Thymus (tissue), 11 donors: ENCODE data around the gene EPHA4. TPM values are rescaled to one million over a fixed set of nuclear protein-coding genes. Genes with fewer than 3 reads are reported as not detected.

Source experiments
- DNase-seq, 9 donors: peaks; one replicate each; pipeline ENCODE4 v3.0.0-alpha.2; 2013; ENCODE audit warnings: low spot score in 9 of 9, low read depth in 6 of 9, missing footprints in 1 of 9
- H3K27ac ChIP-seq, 2 donors: one replicate each; pipeline ENCODE4 v1.5.1; 2013; ENCODE audit warnings: control low read depth in 1 of 2, low read depth in 1 of 2, low read length in 1 of 2, mild to moderate bottlenecking in 1 of 2, moderate library complexity in 1 of 2
- H3K27me3 ChIP-seq, 2 donors: one replicate each; pipeline ENCODE4 v1.5.1; 2013; ENCODE audit warnings: low read length in 1 of 2; ENCODE audit not compliant: control insufficient read depth in 2 of 2, insufficient read depth in 1 of 2
- H3K36me3 ChIP-seq, 2 donors: one replicate each; pipeline ENCODE4 v1.5.1; 2013; ENCODE audit warnings: low read length in 1 of 2, mild to moderate bottlenecking in 1 of 2, moderate library complexity in 1 of 2; ENCODE audit not compliant: control insufficient read depth in 2 of 2, insufficient read depth in 2 of 2
- H3K4me1 ChIP-seq, 2 donors: one replicate each; pipeline ENCODE4 v1.5.1; 2013; ENCODE audit warnings: low read length in 2 of 2; ENCODE audit not compliant: control insufficient read depth in 2 of 2, insufficient read depth in 2 of 2
- H3K4me3 ChIP-seq, 2 donors: one replicate each; pipeline ENCODE4 v1.5.1; 2013; ENCODE audit warnings: low read length in 2 of 2, control low read depth in 1 of 2, mild to moderate bottlenecking in 1 of 2
- H3K9me3 ChIP-seq, 2 donors: one replicate each; pipeline ENCODE4 v1.5.1; 2013; ENCODE audit warnings: low read length in 1 of 2, mild to moderate bottlenecking in 1 of 2; ENCODE audit not compliant: control insufficient read depth in 2 of 2, insufficient read depth in 1 of 2
- WGBS: extraction: QIAGEN DNeasy Blood & Tissue Kit; methylation state at CpG from one replicate; pipeline ENCODE4 v1.1.7; 2013; 5-methylcytosine and 5-hydroxymethylcytosine counted together
- polyA plus RNA-seq: library from polyadenylated mRNA; stranded (reverse); fragments of 200-250 nt; gene quantifications from one replicate; pipeline ENCODE4 v1.2.3, GENCODE V29; 2013
- total RNA-seq: library from RNA; stranded (reverse); fragments of 120-200 nt; gene quantifications from one replicate; pipeline ENCODE4 v1.2.4, GENCODE V29; 2013
- donor health status: healthy.

The EPHA4 gene
- total and polyA plus RNA-seq, 2 donors, result 7.8 to 9.0 TPM

DNA sequence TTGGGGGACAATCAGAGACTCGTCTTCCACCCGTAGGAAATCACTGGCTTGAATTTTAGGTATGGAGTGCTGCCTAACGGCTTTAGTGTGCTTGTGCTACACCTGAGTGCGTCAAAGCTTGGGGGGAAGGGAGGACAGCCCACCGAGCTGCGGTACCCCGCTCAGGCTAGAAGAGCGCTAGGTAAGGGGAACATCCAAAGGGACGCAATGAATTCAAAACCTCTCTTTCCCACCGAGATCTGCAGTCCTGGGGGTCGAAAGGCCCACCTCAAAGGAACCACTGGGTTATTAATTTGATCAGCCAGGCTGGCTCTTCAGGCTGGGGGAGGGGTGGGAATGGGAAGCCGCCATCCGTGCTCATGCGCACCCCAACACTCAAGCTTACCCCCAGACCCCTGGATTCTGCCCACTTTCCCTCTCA, 2.7 kb downstream of the EPHA4 start:
- H3K4me1 ChIP-seq, result peaks cover 13 to 45% of the 10 kb centered on the region in 2 donors
- H3K9me3 ChIP-seq, result peaks cover 0 to 5% of the 10 kb centered on the region in 2 donors
- peaks cover 52 to 56% of the 10 kb centered on the region in 2 donors for H3K27me3 ChIP-seq
- WGBS, result 46% methylated on average over 14 of the region's 14 CpGs
- H3K27ac ChIP-seq, result peak overlapping the region in 1 of 2 donors; percentile 18
- no peak overlapping the region for H3K4me3 ChIP-seq
- peak in 1 of 9 donors; percentile 43 for DNase-seq
- H3K36me3 ChIP-seq, result no peaks in the 10 kb centered on the region

DNA sequence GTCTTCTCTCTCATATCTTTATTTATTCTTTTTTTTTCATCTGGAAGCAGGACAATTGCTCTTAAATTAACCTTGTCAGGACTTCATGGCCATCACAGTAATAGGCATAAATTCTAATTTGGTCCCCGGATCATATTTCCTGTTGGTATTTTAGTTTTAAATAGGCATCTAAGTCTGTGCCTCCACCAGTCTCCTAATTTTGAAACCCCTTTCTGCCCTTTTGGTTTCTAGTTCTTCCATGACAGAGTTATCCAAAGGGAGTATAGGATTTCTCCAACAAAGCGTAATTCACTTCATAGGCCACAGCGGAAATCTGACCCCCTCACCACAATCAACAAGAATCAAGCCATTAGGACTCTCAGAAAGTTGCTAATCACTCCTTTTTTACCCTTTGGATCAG, 3.8 kb downstream of the EPHA4 start:
- Histone ChIP-seq H3K9me3 (no peaks in the 10 kb centered on the region), H3K27me3 (peaks cover 42 to 45% of the 10 kb centered on the region in 2 donors), H3K36me3 (no peaks in the 10 kb centered on the region), H3K4me1 (peaks cover 12 to 36% of the 10 kb centered on the region in 2 donors), H3K4me3 (no peak overlapping the region), H3K27ac (no peak overlapping the region)
- DNase-seq, result no peak
- WGBS, result 96% methylated on average over 3 of the region's 3 CpGs

DNA sequence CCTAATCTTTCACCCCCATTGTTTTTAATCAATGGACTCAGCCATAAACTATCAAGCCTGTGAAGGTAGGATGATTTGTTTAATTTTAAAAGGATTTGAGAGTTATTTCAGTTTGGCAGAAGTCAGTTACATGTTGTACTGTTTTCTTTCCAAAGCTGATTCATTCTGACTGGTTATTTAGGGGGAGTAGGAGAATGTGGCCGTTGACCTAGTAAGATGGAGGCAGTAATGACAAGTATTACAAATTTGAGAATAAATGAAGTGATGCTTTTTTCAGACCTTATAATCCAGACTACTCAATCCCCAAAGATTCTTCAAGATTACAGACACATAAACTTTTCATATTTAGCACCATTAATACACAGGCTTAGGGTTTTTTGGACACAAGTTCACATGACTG, 4.3 kb downstream of the EPHA4 start:
- Histone ChIP-seq H3K27me3 (peaks cover 37 to 40% of the 10 kb centered on the region in 2 donors), H3K4me3 (no peak overlapping the region), H3K36me3 (no peaks in the 10 kb centered on the region), H3K27ac (no peak overlapping the region), H3K4me1 (peaks cover 7 to 31% of the 10 kb centered on the region in 2 donors), H3K9me3 (no peaks in the 10 kb centered on the region)
- WGBS, result 97% methylated on average over 1 of the region's 1 CpG
- DNase-seq, result no peak

DNA sequence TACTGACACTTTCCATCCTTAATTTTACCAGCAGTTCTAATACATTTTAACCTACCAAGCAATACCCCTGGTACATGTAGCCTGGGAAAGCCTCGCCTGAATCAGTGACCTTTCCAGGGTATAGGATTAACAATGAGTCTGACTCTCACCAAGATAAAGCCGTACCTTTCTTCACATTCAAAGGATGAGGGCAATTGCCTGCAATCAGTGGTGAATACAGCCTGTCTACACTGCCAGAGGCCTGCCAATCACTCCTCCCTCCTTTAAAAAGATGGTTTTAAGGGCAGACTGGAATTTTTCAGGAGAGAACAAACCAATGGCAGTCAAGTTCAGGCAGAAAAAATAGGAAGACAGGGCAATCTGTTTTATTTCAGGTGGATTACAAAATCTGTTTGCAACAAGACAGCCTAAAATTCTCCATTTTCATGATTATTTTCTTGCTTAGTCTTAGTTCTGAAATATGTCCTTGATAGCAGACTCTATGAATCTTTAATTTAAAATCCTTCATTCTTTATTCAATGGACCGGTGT, 4.8 kb downstream of the EPHA4 start:
- WGBS, result 95% methylated on average over 3 of the region's 3 CpGs
- no peak overlapping the region for H3K4me3 ChIP-seq
- H3K27me3 ChIP-seq, result peaks cover 35% of the 10 kb centered on the region in 2 donors
- no peak for DNase-seq
- no peaks in the 10 kb centered on the region for H3K36me3 ChIP-seq
- peaks cover 5 to 26% of the 10 kb centered on the region in 2 donors for H3K4me1 ChIP-seq
- H3K9me3 ChIP-seq, result no peaks in the 10 kb centered on the region
- no peak overlapping the region for H3K27ac ChIP-seq

DNA sequence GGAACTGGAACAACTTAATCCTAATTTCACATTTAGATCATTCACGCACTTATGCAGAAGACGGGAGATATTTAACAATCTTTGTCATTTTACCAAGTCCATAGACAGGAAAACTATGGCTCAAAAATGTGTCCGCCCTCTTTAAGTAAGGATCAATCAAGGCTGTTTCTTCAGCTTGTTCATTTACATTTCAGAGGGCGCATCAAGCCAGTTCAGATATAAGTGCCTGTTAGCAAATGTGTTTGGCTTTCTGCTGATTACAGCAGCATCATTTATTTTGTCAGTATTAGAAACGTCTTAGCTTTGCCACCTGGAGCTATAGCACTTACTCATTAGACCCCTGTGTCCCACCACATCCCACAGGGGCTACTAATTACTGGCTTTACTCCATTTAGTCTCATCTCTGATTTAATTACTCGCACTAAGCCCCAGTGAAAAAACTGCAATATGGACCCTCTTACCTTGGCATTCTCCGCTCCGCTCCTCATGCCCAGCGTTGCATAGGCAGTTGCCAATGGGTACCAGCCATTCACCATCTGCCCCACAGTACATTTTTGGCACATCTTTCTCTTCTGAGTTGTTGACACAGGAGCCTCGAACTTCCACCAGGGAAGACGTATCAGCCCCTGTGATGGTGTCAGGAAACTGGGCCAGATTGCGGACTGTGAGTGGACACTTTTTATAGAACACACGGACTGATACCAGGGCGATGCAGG, 8.7 kb downstream of the EPHA4 start:
- no peak for DNase-seq
- Histone ChIP-seq H3K27ac (no peak overlapping the region), H3K36me3 (no peaks in the 10 kb centered on the region), H3K4me3 (no peak overlapping the region), H3K4me1 (no peaks in the 10 kb centered on the region), H3K9me3 (no peaks in the 10 kb centered on the region), H3K27me3 (peaks cover 1 to 7% of the 10 kb centered on the region in 2 donors)
- WGBS, result 96% methylated on average over 14 of the region's 14 CpGs

DNA sequence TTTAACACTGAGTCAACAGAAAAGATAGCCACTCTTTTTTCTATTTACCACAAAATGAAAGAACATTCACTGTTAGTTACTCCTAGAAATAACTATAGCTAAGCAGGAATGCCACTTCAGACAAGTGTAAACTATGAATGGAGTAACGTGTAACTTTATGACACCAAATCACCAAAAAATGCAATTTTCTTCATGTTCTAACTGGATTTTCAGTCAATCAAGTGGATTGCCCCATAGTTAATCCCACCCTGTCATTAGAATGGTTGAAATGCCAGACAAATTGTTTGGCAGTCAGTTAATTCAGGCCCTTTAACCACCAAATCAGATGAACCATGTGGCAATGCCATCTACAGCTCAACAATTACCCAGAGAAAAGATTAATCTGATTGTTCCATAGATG, 9.9 kb downstream of the EPHA4 start:
- no peaks in the 10 kb centered on the region for H3K4me1 ChIP-seq
- no peak overlapping the region for H3K27ac ChIP-seq
- no peaks in the 10 kb centered on the region for H3K36me3 ChIP-seq
- H3K4me3 ChIP-seq, result no peak overlapping the region
- H3K9me3 ChIP-seq, result no peaks in the 10 kb centered on the region
- DNase-seq, result no peak
- WGBS, result 91% methylated on average over 1 of the region's 1 CpG
- no peaks in the 10 kb centered on the region for H3K27me3 ChIP-seq

DNA sequence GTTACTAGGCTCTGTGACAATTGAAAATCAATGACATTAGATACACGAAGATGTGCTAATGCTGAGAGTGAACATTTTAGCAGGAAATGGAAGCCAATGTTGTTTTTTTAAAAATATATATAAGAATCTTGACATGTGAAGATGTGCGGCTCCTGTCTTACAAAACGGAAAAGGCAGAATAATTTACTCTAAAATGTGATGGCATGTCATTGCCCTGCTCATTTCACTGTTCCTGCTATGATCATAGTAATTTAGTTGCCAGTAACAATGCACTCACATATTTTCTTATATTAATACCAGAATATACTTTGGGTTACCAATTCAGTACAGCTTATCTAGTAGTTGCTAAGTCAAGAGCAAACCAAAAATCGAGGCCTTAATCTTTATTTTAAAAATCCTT, 10.3 kb downstream of the EPHA4 start:
- WGBS, result 94% methylated on average over 4 of the region's 4 CpGs
- no peak for DNase-seq

DNA sequence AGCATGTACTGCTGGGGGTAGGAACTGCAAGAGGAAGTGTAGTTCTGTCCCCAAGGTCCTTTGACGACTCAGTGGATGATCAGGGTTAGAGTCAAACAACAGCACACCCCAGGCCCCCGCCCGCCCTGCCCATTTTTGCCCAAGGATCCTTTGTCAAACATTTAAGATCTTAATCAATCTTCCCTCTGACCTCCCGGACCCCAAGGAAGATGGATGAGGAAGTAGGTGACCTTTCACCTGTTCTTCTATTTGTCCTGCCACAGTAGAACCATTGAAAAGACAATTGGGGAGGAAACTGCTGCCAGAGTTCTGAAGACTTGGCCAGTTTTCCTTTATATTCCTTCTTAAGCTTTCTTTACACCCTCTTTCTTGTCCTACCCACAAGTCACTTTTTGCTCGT, 12.1 kb downstream of the EPHA4 start:
- Histone ChIP-seq H3K4me3 (no peak overlapping the region), H3K36me3 (no peaks in the 10 kb centered on the region), H3K9me3 (no peaks in the 10 kb centered on the region), H3K4me1 (peaks cover 0 to 6% of the 10 kb centered on the region in 2 donors), H3K27ac (no peak overlapping the region), H3K27me3 (no peaks in the 10 kb centered on the region)
- DNase-seq, result no peak
- 89% methylated on average over 5 of the region's 5 CpGs for WGBS

More for the DNA sequence above, 10.3 kb downstream of the EPHA4 start:
- no peak overlapping the region for H3K27ac ChIP-seq
- no peaks in the 10 kb centered on the region for H3K4me1 ChIP-seq
- H3K27me3 ChIP-seq, result no peaks in the 10 kb centered on the region
- H3K4me3 ChIP-seq, result no peak overlapping the region
- H3K36me3 ChIP-seq, result no peaks in the 10 kb centered on the region
- H3K9me3 ChIP-seq, result no peaks in the 10 kb centered on the region

DNA sequence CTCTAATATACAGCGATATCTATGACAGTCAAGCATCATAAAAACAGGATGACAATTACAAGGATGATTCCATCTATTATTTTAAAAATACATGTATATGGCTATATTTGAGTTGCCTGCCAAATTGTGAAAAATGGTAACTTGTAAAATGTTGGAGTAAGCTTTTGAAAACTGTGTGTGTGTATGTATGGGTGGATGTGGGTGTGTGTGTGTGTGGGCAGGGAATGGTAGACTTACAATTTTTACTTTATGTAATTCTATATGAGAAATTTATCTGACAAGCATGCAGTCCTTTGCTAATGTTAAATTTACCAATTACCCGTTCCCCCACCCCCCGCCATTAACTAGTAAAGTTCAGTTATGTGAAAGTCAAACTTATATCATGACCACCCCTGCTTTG, 14.0 kb downstream of the EPHA4 start:
- H3K36me3 ChIP-seq, result no peaks in the 10 kb centered on the region
- no peak overlapping the region for H3K4me3 ChIP-seq
- H3K27me3 ChIP-seq, result no peaks in the 10 kb centered on the region
- no peak overlapping the region for H3K27ac ChIP-seq
- DNase-seq, result no peak
- no peaks in the 10 kb centered on the region for H3K9me3 ChIP-seq
- 94% methylated on average over 3 of the region's 3 CpGs for WGBS
- H3K4me1 ChIP-seq, result peaks cover 0 to 8% of the 10 kb centered on the region in 2 donors
